HepG2 (cell line): ENCODE results near the gene ZNF490. TPM values are rescaled to one million over a fixed set of nuclear protein-coding genes. Genes with fewer than 3 reads are reported as not detected.
A peak's percentile ranks its signal among the peaks of the same experiment; 100 is the strongest.

Experiments
- ARHGAP35 ChIP-seq: sonication (generic); formaldehyde crosslinking; IDR thresholded peaks from 2 replicates; pipeline ENCODE4 v1.9.0; 2022; ENCODE audit warnings: mild to moderate bottlenecking, inconsistent platforms, moderate library complexity, missing genetic modification reagents, borderline replicate concordance
- BORCS8-MEF2B ChIP-seq: sonication (generic); formaldehyde crosslinking; IDR thresholded peaks from 2 replicates; pipeline ENCODE4 v1.8.0; 2022; ENCODE audit warnings: mild to moderate bottlenecking, missing genetic modification reagents
- FLYWCH1 ChIP-seq: sonication (generic); formaldehyde crosslinking; IDR thresholded peaks from 2 replicates; pipeline ENCODE4 v1.8.1; 2023; ENCODE audit warnings: mild to moderate bottlenecking, missing genetic modification reagents
- GABPB1 ChIP-seq: IDR thresholded peaks from 2 replicates; pipeline ENCODE4 v1.6.1; 2016; ENCODE audit warnings: mild to moderate bottlenecking, missing genetic modification reagents, moderate library complexity, missing compliant biosample characterization
- HNRNPUL1 ChIP-seq: fragments of 200-400 bp; formaldehyde crosslinking; IDR thresholded peaks from 2 replicates; pipeline ENCODE4 v1.6.1; 2017; ENCODE audit warnings: low read depth, mild to moderate bottlenecking, low read length, moderate library complexity
- KAT2B ChIP-seq: fragments of 150-350 bp; IDR thresholded peaks from 2 replicates; pipeline ENCODE4 v1.6.1; 2014; ENCODE audit warnings: low read depth, low read length, borderline replicate concordance
- MYC ChIP-seq: sonication (generic); formaldehyde crosslinking; IDR thresholded peaks from 2 replicates; pipeline ENCODE4 v1.9.0; 2021; ENCODE audit warnings: missing genetic modification reagents, borderline replicate concordance
- NFRKB ChIP-seq: fragments of 450-650 bp; IDR thresholded peaks from 2 replicates; pipeline ENCODE4 v1.6.1; 2017
- NONO ChIP-seq, 2 experiments: fragments of 450-650 bp in 1 of 2; sonication (generic) in 1 of 2; formaldehyde crosslinking in 1 of 2; IDR thresholded peaks in 1 of 2; conservative IDR thresholded peaks in 1 of 2; 2 replicates each; pipeline versions ENCODE4 v1.6.1 to v1.8.0; 2017 to 2022; ENCODE audit warnings: mild to moderate bottlenecking in 1 of 2, missing genetic modification reagents in 1 of 2, moderate library complexity in 1 of 2
- SP4 ChIP-seq: sonication (generic); formaldehyde crosslinking; IDR thresholded peaks from 2 replicates; pipeline ENCODE4 v1.8.1; 2023; ENCODE audit warnings: mild to moderate bottlenecking, missing genetic modification reagents
- TOE1 ChIP-seq: sonication (generic); formaldehyde crosslinking; IDR thresholded peaks from 2 replicates; pipeline ENCODE4 v1.4.0; 2020; ENCODE audit warnings: mild to moderate bottlenecking, missing genetic modification reagents
- ZBTB21 ChIP-seq: sonication (generic); formaldehyde crosslinking; IDR thresholded peaks from 2 replicates; pipeline ENCODE4 v1.4.0; 2020; ENCODE audit warnings: missing genetic modification reagents
- ZBTB3 ChIP-seq: sonication (generic); formaldehyde crosslinking; IDR thresholded peaks from 2 replicates; pipeline ENCODE4 v1.4.0; 2020; ENCODE audit warnings: low read depth, mild to moderate bottlenecking, moderate library complexity, missing genetic modification reagents, borderline replicate concordance
- ZNF275 ChIP-seq: sonication (generic); formaldehyde crosslinking; IDR thresholded peaks from 2 replicates; pipeline ENCODE4 v1.8.0; 2022; ENCODE audit warnings: missing genetic modification reagents, mild to moderate bottlenecking, inconsistent platforms, borderline replicate concordance
- ZNF292 ChIP-seq: sonication (generic); formaldehyde crosslinking; IDR thresholded peaks from 2 replicates; pipeline ENCODE4 v1.8.1; 2022; ENCODE audit warnings: mild to moderate bottlenecking, low read depth, missing genetic modification reagents, borderline replicate concordance
- ZNF343 ChIP-seq: sonication (generic); formaldehyde crosslinking; IDR thresholded peaks from 2 replicates; pipeline ENCODE4 v1.4.0; 2020; ENCODE audit warnings: mild to moderate bottlenecking, missing genetic modification reagents
- ZNF383 ChIP-seq: sonication (generic); formaldehyde crosslinking; IDR thresholded peaks from 2 replicates; pipeline ENCODE4 v1.4.0; 2020; ENCODE audit warnings: missing genetic modification reagents, mild to moderate bottlenecking, borderline replicate concordance
- ZNF468 ChIP-seq: sonication (generic); formaldehyde crosslinking; IDR thresholded peaks from 2 replicates; pipeline ENCODE4 v1.8.0; 2022; ENCODE audit warnings: mild to moderate bottlenecking, moderate library complexity, missing genetic modification reagents
- ZNF557 ChIP-seq: sonication (generic); formaldehyde crosslinking; IDR thresholded peaks from 2 replicates; pipeline ENCODE4 v1.4.0; 2020; ENCODE audit warnings: missing genetic modification reagents
- ZNF713 ChIP-seq: sonication (generic); formaldehyde crosslinking; IDR thresholded peaks from 2 replicates; pipeline ENCODE4 v1.4.0; 2020; ENCODE audit warnings: mild to moderate bottlenecking, missing genetic modification reagents
- ZNF737 ChIP-seq: sonication (generic); formaldehyde crosslinking; IDR thresholded peaks from 2 replicates; pipeline ENCODE4 v1.5.0; 2020; ENCODE audit warnings: missing genetic modification reagents, mild to moderate bottlenecking, borderline replicate concordance
- ZNF883 ChIP-seq: sonication (generic); formaldehyde crosslinking; IDR thresholded peaks from 2 replicates; pipeline ENCODE4 v1.5.1; 2020; ENCODE audit warnings: mild to moderate bottlenecking, missing genetic modification reagents; ENCODE audit errors: not compliant biosample characterization
- polyA plus RNA-seq, 8 experiments: library from polyadenylated mRNA; depleted of rRNA in 3 of 8; stranded (reverse) in 7 of 8; unstranded in 1 of 8; fragments of >200 nt; fragmentation: Illumina TruSeq in 4 of 8; extraction: Trizol in 4 of 8; gene quantifications; 2 replicates each; pipeline versions ENCODE4 v1.2.1 to v1.2.3, GENCODE V29; 2011 to 2016; ENCODE audit warnings: low read depth in 4 of 8, missing spikeins in 1 of 8, mixed read lengths in 1 of 8; ENCODE audit not compliant: insufficient read depth in 1 of 8
- total RNA-seq, 5 experiments: library from RNA; depleted of rRNA; stranded (reverse); fragments of >200 nt; fragmentation: Illumina TruSeq; extraction: Trizol; gene quantifications; 2 replicates each; pipeline ENCODE4 v1.2.3, GENCODE V29; 2016; ENCODE audit warnings: low read depth in 1 of 5
- TF ChIP-seq, protein P1 (sequence below): IDR thresholded peaks from 2 replicates; pipeline ENCODE4 v1.6.1; 2016; ENCODE audit warnings: low read depth, borderline replicate concordance
- TF ChIP-seq, protein P2 (sequence below): sonication (generic); formaldehyde crosslinking; IDR thresholded peaks from 2 replicates; pipeline ENCODE4 v1.5.1; 2020; ENCODE audit warnings: mild to moderate bottlenecking, missing genetic modification reagents, moderate library complexity
- TF ChIP-seq, protein P3 (sequence below): sonication (generic); formaldehyde crosslinking; IDR thresholded peaks from 2 replicates; pipeline ENCODE4 v1.8.0; 2022; ENCODE audit warnings: mild to moderate bottlenecking, missing genetic modification reagents, moderate library complexity

ZNF490 gene
- total and polyA plus RNA-seq, 2 of the 13 experiments (the other 11 are each of a cell fraction or from before 2014, with no cell fraction given) = 1.3 to 2.9 TPM

- TF ChIP-seq, protein P1, sequence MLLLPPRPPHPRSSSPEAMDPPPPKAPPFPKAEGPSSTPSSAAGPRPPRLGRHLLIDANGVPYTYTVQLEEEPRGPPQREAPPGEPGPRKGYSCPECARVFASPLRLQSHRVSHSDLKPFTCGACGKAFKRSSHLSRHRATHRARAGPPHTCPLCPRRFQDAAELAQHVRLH (CRISPR knock-in tag) = peak; percentile 81; the same call in 1 of the 2 replicates
- peak; percentile 94 for TF ChIP-seq SP4 (CRISPR knock-in tag)
- peak; percentile 69 for TF ChIP-seq MYC (CRISPR knock-in tag)
- TF ChIP-seq ZNF883 (CRISPR knock-in tag) = peak; percentile 82
- TF ChIP-seq GABPB1 = peak; percentile 97
- no peak for TF ChIP-seq ZNF468 (CRISPR knock-in tag)
- TF ChIP-seq ZNF275 = peak; percentile 45; the same call in 1 of the 2 replicates
- peak; percentile 59; the same call in 1 of the 2 replicates for TF ChIP-seq ZNF343 (CRISPR knock-in tag)
- TF ChIP-seq ZBTB3 (CRISPR knock-in tag) = no peak
- TF ChIP-seq TOE1 (CRISPR knock-in tag) = no peak
- TF ChIP-seq, protein P2, sequence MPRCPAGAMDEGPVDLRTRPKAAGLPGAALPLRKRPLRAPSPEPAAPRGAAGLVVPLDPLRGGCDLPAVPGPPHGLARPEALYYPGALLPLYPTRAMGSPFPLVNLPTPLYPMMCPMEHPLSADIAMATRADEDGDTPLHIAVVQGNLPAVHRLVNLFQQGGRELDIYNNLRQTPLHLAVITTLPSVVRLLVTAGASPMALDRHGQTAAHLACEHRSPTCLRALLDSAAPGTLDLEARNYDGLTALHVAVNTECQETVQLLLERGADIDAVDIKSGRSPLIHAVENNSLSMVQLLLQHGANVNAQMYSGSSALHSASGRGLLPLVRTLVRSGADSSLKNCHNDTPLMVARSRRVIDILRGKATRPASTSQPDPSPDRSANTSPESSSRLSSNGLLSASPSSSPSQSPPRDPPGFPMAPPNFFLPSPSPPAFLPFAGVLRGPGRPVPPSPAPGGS (CRISPR knock-in tag) = peak; percentile 91
- TF ChIP-seq KAT2B = no peak
- TF ChIP-seq, protein P3, sequence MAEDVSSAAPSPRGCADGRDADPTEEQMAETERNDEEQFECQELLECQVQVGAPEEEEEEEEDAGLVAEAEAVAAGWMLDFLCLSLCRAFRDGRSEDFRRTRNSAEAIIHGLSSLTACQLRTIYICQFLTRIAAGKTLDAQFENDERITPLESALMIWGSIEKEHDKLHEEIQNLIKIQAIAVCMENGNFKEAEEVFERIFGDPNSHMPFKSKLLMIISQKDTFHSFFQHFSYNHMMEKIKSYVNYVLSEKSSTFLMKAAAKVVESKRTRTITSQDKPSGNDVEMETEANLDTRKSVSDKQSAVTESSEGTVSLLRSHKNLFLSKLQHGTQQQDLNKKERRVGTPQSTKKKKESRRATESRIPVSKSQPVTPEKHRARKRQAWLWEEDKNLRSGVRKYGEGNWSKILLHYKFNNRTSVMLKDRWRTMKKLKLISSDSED (CRISPR knock-in tag) = no peak
- peak; percentile 56; the same call in 1 of the 2 replicates for TF ChIP-seq BORCS8-MEF2B
- TF ChIP-seq ZNF383 (CRISPR knock-in tag) = no peak
- no peak for TF ChIP-seq HNRNPUL1
- TF ChIP-seq NONO (IDR thresholded peaks at IDR 0.05) = no peak
- TF ChIP-seq NONO (CRISPR knock-in tag; conservative IDR thresholded peaks at IDR 0.05) = peak; percentile 88
- TF ChIP-seq NFRKB = no peak
- peak; percentile 77 for TF ChIP-seq ZNF292
- no peak for TF ChIP-seq ZNF737 (CRISPR knock-in tag)
- no peak for TF ChIP-seq ZNF557
- TF ChIP-seq ARHGAP35 (CRISPR knock-in tag) = no peak
- no peak for TF ChIP-seq ZNF713 (CRISPR knock-in tag)
- no peak for TF ChIP-seq FLYWCH1 (CRISPR knock-in tag)
- TF ChIP-seq ZBTB21 = 0 out of 2 replicates have a peak, but pooled peaks have one; percentile 27
Measured at GRCh38 chr19:12551060-12551832, 59.4 kb downstream of the ZNF490 start, which contains the start of gene ZNF564 (continued).
